OCI-LY3 (cell line): ENCODE data around the gene CCSER1.

Experiments
- CTCF ChIP-seq: fragments of 200-600, 300-600 bp; sonication (generic); IDR thresholded peaks from 2 replicates; pipeline ENCODE4 v1.5.1; 2014; ENCODE audit warnings: antibody characterized with exemption, low read length, low read depth
- EZH2phosphoT487 ChIP-seq: fragments of 200-600 bp; shearing (Covaris generic); IDR thresholded peaks from 2 replicates; pipeline ENCODE4 v1.6.1; 2018; ENCODE audit warnings: antibody characterized with exemption, mixed run types, low read depth

DNA sequence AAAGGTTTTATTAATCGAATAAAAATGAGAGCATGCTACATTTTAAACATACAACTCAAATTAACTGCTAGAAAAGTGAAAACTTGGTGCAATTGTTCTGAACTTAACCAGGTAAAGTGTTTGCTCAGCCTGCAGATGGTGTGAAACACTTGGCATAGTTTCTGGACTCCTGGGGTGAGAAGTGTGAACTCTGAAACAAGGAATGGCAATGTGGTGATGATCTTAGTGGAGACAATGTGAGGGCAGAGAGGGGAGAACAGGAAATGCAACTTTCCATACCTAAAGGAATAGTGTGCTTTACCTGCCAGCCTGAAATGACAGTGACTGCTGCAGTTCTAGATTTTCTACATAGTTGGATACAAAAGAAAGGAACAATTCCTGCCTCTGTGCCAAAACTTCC lies 57.4 kb downstream of the CCSER1 start:
- TF ChIP-seq CTCF = no peak
- TF ChIP-seq EZH2phosphoT487 = no peak
